PC-9 (cell line): ENCODE results near the gene CECR2. TPM values are rescaled to one million over a fixed set of nuclear protein-coding genes. Genes with fewer than 3 reads are reported as not detected.

ENCODE experiments used
- Bru-seq: library from RNA; stranded (reverse); fragments of 400-500 nt; gene quantifications from one replicate; lab custom pipeline; 2021; lab: Mats Ljungman, UMichigan
- BruChase-seq, 2 experiments: library from RNA; stranded (reverse); fragments of 400-500 nt; gene quantifications; one replicate each; lab custom pipeline; 2021; lab: Mats Ljungman, UMichigan
- BruUV-seq: library from RNA; stranded (reverse); fragments of 400-500 nt; replicated peaks from 2 replicates; lab custom pipeline; 2021; lab: Mats Ljungman, UMichigan
- CTCF ChIA-PET: fragments of 300-600 bp; sonication (Branson Sonifier 250); formaldehyde crosslinking; loops from one replicate; lab custom pipeline; 2022; ENCODE audit warnings: antibody characterized with exemption; lab: Charles Lee
- POLR2A ChIA-PET: fragments of 300-600 bp; sonication (Branson Sonifier 250); formaldehyde crosslinking; loops from one replicate; lab custom pipeline; 2022; ENCODE audit warnings: antibody characterized with exemption; ENCODE audit not compliant: unreplicated experiment; lab: Charles Lee
- DNase-seq, 2 experiments: peaks; one replicate each; pipeline versions ENCODE4 v3.0.0 to v3.0.0-alpha.2; 2015 to 2022; ENCODE audit warnings: mixed read lengths in 1 of 2
- H2AFZ ChIP-seq: fragments of 200-600 bp; sonication (generic); 2 replicates; pipeline ENCODE4 v1.8.1; 2017; ENCODE audit warnings: antibody characterized with exemption
- H3F3A ChIP-seq: fragments of 200-600 bp; sonication (generic); 2 replicates; pipeline ENCODE4 v1.8.1; 2017; ENCODE audit warnings: antibody characterized with exemption, mild to moderate bottlenecking, low read depth; ENCODE audit not compliant: insufficient read depth
- H3K27ac ChIP-seq: fragments of 200-600 bp; sonication (generic); 2 replicates; pipeline ENCODE4 v1.6.1; 2016; ENCODE audit warnings: mixed run types
- H3K27me3 ChIP-seq: fragments of 200-600 bp; sonication (generic); 2 replicates; pipeline ENCODE4 v1.6.1; 2016; ENCODE audit warnings: low read depth, mixed run types; ENCODE audit not compliant: insufficient read depth
- H3K36me3 ChIP-seq: fragments of 200-600 bp; sonication (generic); 2 replicates; pipeline ENCODE4 v1.6.1; 2016; ENCODE audit warnings: low read depth, mixed run types
- H3K4me1 ChIP-seq: fragments of 200-600 bp; sonication (generic); replicated peaks from 2 replicates; pipeline ENCODE4 v1.6.1; 2016; ENCODE audit warnings: mixed run types; ENCODE audit not compliant: insufficient read depth
- H3K4me2 ChIP-seq: fragments of 200-600 bp; sonication (generic); 2 replicates; pipeline ENCODE4 v1.6.1; 2017; ENCODE audit warnings: mixed run types
- H3K4me3 ChIP-seq: fragments of 200-600 bp; sonication (generic); 2 replicates; pipeline ENCODE4 v1.6.1; 2016; ENCODE audit warnings: mixed run types
- H3K79me2 ChIP-seq: fragments of 200-600 bp; sonication (generic); 2 replicates; pipeline ENCODE4 v1.6.1; 2017; ENCODE audit warnings: low read depth, mixed run types
- H3K9me2 ChIP-seq: fragments of 200-600 bp; sonication (generic); 2 replicates; pipeline ENCODE4 v1.8.1; 2017; ENCODE audit warnings: mild to moderate bottlenecking; ENCODE audit not compliant: insufficient read depth
- H3K9me3 ChIP-seq: fragments of 200-600 bp; sonication (generic); 2 replicates; pipeline ENCODE4 v1.8.1; 2016; ENCODE audit warnings: low read depth; ENCODE audit not compliant: insufficient read depth
- H4K20me1 ChIP-seq: fragments of 200-600 bp; sonication (generic); 2 replicates; pipeline ENCODE4 v1.8.1; 2017; ENCODE audit not compliant: insufficient read depth
- EZH2 ChIP-seq: fragments of 200-600 bp; sonication (generic); IDR thresholded peaks from 2 replicates; pipeline ENCODE4 v1.8.0; 2017; ENCODE audit warnings: antibody characterized with exemption, low read depth
- intact Hi-C: fragments of 100-400 bp; cut with micrococcal nuclease; formaldehyde crosslinking; loops from one replicate; pipeline ENCODE4 v1.10.0; 2022; ENCODE audit not compliant: unreplicated experiment
- long read RNA-seq: library from polyadenylated mRNA; stranded (forward); transcript quantifications from one replicate; pipeline ENCODE4 v2.0.0, GENCODE V29; 2022
- total RNA-seq: library from RNA; stranded (reverse); gene quantifications from 2 replicates; pipeline ENCODE4 v1.2.3, GENCODE V29; 2021
- TF ChIP-seq, protein P1 (sequence below): fragments of 200-600 bp; sonication (generic); conservative IDR thresholded peaks from 2 replicates; pipeline ENCODE4 v1.6.1; 2017; ENCODE audit warnings: mixed run types, antibody characterized with exemption, mild to moderate bottlenecking, moderate library complexity

Gene CECR2
- total RNA-seq (not detected in 2 replicates), Bru-seq, nascent RNA (percentile 0 among the genes with signal in this experiment), BruChase-seq, experiment 1, labeled RNA remaining after a 2-hour chase (percentile 2 among the genes with signal in this experiment), BruChase-seq, experiment 2, labeled RNA remaining after a 6-hour chase (percentile 1 among the genes with signal in this experiment)
- long read RNA-seq: 0 reads

- H4K20me1 ChIP-seq: no peaks in the 10 kb centered on the region
- H3F3A ChIP-seq: no peaks in the 10 kb centered on the region
- peaks cover 49% of the 10 kb centered on the region for H3K27me3 ChIP-seq
- ChIA-PET POLR2A (no interaction called here), CTCF (no interaction called here)
- H3K4me2 ChIP-seq: no peak within 1 kb of the TSS
- no peak within 1 kb of the TSS for H3K4me3 ChIP-seq
- no peaks in the 10 kb centered on the region for H3K36me3 ChIP-seq
- H3K9me3 ChIP-seq: no peaks in the 10 kb centered on the region
- no peaks in the 10 kb centered on the region for H3K4me1 ChIP-seq
- no peaks in the 10 kb centered on the region for H3K79me2 ChIP-seq
- no peak for DNase-seq
- no peak within 1 kb of the TSS for H2AFZ ChIP-seq
- H3K27ac ChIP-seq: no peak within 1 kb of the TSS
- intact Hi-C loops: no loop called here
- no TSS peak for BruUV-seq
- TF ChIP-seq, protein P1, sequence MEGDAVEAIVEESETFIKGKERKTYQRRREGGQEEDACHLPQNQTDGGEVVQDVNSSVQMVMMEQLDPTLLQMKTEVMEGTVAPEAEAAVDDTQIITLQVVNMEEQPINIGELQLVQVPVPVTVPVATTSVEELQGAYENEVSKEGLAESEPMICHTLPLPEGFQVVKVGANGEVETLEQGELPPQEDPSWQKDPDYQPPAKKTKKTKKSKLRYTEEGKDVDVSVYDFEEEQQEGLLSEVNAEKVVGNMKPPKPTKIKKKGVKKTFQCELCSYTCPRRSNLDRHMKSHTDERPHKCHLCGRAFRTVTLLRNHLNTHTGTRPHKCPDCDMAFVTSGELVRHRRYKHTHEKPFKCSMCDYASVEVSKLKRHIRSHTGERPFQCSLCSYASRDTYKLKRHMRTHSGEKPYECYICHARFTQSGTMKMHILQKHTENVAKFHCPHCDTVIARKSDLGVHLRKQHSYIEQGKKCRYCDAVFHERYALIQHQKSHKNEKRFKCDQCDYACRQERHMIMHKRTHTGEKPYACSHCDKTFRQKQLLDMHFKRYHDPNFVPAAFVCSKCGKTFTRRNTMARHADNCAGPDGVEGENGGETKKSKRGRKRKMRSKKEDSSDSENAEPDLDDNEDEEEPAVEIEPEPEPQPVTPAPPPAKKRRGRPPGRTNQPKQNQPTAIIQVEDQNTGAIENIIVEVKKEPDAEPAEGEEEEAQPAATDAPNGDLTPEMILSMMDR: no peak
- TF ChIP-seq EZH2: no peak
- no peaks in the 10 kb centered on the region for H3K9me2 ChIP-seq
Observed at GRCh38 chr22:17369439-17370025, at the start of gene CECR2. Gene CECR2, plus strand, starts transcription at chr22:17369460. Its CDS starts 324 bp downstream, at chr22:17369784.

DNA sequence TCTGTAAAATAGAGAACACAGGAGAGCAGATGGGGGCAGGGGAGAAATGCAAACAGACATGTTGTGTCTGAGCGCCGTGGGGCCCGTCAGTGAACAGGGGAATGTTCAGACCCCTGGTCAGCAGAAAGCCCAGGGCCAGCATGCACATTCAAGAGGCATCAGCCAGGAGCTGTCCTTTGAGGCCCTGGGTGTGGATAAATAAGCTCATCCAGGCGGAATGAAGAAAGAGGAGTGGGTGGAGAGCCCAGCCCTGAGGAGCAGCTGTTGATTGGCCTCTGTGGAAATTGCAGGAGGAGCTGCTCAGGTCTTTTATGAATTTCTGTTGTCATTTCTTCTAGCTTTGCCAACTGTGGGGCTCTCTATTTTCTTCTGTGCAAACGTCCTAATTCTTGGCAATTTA, 49.7 kb upstream of the CECR2 start:
- H3K36me3 ChIP-seq: no peaks in the 10 kb centered on the region
- no peaks in the 10 kb centered on the region for H3K9me2 ChIP-seq
- TF ChIP-seq, protein P1: no peak
- H4K20me1 ChIP-seq: no peaks in the 10 kb centered on the region
- no peak overlapping the region for H2AFZ ChIP-seq
- H3K27ac ChIP-seq: no peak overlapping the region
- DNase-seq: no peak
- ChIA-PET CTCF (no interaction called here), POLR2A (no interaction called here)
- no peaks in the 10 kb centered on the region for H3F3A ChIP-seq
- H3K4me1 ChIP-seq: no peaks in the 10 kb centered on the region
- H3K4me3 ChIP-seq: no peak overlapping the region
- H3K79me2 ChIP-seq: no peaks in the 10 kb centered on the region
- BruUV-seq: no TSS peak
- H3K27me3 ChIP-seq: peaks cover 26% of the 10 kb centered on the region
- intact Hi-C loops: no loop called here
- H3K9me3 ChIP-seq: no peaks in the 10 kb centered on the region
- no peak overlapping the region for H3K4me2 ChIP-seq

GRCh38 chr22:17322511-17322910, 46.7 kb upstream of the CECR2 start:
- H3K9me3 ChIP-seq: no peaks in the 10 kb centered on the region
- no peak overlapping the region for H3K27ac ChIP-seq
- no peaks in the 10 kb centered on the region for H3K79me2 ChIP-seq
- ChIA-PET CTCF (no interaction called here), POLR2A (no interaction called here)
- TF ChIP-seq EZH2: no peak
- TF ChIP-seq, protein P1: no peak
- no peaks in the 10 kb centered on the region for H3K9me2 ChIP-seq
- H3K36me3 ChIP-seq: no peaks in the 10 kb centered on the region
- intact Hi-C loops: no loop called here
- no peaks in the 10 kb centered on the region for H3F3A ChIP-seq
- DNase-seq: no peak
- BruUV-seq: no TSS peak
- H3K27me3 ChIP-seq: peaks cover 17% of the 10 kb centered on the region
- H3K4me1 ChIP-seq: no peaks in the 10 kb centered on the region
- H3K4me2 ChIP-seq: no peak overlapping the region
- no peaks in the 10 kb centered on the region for H4K20me1 ChIP-seq
- H3K4me3 ChIP-seq: no peak overlapping the region
- no peak overlapping the region for H2AFZ ChIP-seq
